ENCODE measurements around the gene SCN11A.
"Not testable (repeated sequence)": the region's sequence is repeated elsewhere in the genome, so short reads cannot be mapped to it uniquely, and the experiment has no call there.

The SCN11A gene

DNA sequence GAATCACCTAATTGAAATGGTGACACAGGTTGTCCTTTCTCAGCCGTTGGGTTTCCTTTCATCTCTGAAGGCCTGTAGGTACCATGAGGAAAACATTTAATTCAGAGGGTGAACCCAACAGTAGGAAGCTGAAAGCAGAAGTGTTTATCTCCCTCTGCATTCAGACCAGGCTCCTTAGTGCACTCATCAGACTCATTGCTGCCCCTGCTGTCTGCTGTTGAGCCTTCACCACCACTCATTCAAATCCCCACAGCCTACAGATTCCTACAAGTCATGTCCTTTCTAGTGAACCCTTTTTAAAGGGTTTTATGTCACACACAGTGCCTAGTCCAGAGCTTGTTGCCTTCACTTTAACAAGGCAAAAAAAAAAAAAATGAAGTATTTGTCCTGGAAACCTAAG lies 13.5 kb upstream of the SCN11A start:
- DNase-seq (ENCODE audit: low read depth), result peak; percentile 34

- DNase-seq (ENCODE audit: low read depth), result peak; percentile 42
Observed at GRCh38 chr3:39064646-39065045, 12.9 kb upstream of the SCN11A start.

- DNase-seq (ENCODE audit: low read depth), result no peak
Observed at GRCh38 chr3:39063143-39063542, 11.4 kb upstream of the SCN11A start.

DNA sequence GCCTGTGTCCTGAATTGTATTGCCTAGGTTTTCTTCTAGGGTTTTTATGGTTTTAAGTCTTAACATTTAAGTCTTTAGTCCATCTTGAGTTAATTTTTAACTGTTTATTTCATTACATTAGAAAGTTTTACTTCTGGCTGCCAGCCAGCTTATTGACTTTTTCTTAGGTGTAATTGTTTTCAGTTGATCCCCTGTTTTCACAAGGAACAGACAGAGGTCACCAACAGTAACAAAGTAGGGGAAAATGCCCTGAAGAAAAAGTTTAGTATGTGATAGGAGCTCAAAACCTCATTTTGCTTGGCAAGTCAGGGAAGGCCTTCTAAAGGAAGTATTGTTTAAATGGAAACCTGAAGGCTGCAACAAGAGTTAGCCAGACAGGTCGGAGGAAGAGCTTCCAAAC lies 10.4 kb upstream of the SCN11A start:
- DNase-seq (ENCODE audit: low read depth), result no peak

DNA sequence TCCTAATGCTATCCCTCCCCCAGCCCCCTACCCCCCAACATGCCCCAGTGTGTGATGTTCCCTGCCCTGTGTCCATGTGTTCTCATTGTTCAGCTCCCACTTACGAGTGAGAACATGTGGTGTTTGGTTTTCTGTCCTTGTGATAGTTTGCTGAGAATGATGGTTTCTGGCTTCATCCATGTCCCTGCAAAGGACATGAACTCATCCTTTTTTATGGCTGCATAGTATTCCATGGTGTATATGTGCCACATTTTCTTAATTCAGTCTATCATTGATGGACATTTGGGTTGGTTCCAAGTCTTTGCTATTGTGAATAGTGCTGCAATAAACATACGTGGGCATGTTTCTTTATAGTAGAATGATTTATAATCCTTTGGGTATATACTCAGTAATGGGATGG lies 9.5 kb upstream of the SCN11A start:
- not testable (repeated sequence) for DNase-seq (ENCODE audit: low read depth)

- no peak for DNase-seq (ENCODE audit: low read depth)
Observed at GRCh38 chr3:39056151-39056550, 4.4 kb upstream of the SCN11A start.

GRCh38 chr3:39053696-39054095 lies 2.0 kb upstream of the SCN11A start:
- DNase-seq (ENCODE audit: low read depth), result no peak

GRCh38 chr3:39052583-39052982 lies 839 bp upstream of the SCN11A start:
- no peak for DNase-seq (ENCODE audit: low read depth)

DNA sequence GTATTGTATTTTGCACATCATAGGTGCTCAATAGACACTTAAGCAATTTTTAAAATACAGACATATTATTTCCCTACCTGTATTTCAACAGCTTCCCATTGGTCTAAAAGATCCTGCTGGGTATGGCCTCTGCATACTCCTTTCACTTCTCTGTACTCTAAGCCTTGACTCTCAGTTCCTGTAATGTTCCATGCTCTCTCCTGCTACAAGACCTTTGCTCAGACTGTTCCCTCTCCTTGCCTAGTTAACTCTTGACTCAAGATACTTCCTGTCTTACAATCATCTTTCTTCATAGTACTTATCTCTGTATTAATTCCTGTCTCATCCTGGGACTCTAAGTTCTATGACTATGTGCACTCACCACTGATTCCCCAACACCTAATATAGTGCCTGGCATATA lies 1.7 kb downstream of the SCN11A start:
- DNase-seq (ENCODE audit: low read depth), result no peak

- DNase-seq (ENCODE audit: low read depth), result peak; percentile 76
Observed at GRCh38 chr3:39038165-39038564, 13.6 kb downstream of the SCN11A start.

DNA sequence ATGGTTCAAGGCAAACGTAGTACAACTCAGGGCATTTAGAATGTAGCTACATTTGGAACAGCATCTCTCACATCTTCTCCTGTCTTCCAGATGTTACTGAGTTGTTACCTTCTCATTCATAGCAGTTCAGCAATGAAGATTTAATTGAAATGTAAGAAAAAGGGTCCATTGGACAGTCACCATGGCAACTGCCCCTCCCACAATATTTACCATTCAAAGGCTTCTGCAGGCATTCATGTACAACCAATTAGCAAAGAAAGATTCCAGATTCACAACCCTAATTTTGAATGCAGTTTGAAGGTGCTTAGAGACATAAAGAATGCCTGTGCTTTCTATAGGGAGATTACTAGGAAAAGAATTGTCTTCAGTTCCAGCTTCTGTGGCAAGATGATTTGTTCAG lies 22.2 kb downstream of the SCN11A start:
- DNase-seq (ENCODE audit: low read depth), result no peak

DNA sequence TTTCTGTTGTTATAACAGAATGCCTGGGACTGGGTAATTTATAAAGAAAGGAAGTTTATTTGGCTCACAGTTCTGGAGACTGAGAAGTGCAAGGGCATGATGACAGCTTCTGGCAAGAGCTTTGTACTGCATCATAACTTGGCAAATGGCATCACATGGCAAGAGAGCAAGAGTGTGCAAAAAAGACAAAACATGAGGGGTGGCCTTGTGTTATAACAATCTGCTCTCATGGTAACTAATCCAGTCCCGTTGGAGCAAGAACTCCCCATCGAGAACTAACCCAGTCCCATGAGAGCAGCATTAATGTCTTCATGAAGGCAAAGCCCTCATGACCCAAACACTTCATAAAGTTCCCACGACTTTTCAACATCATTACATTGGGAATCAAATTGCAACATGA lies 23.2 kb downstream of the SCN11A start:
- no peak for DNase-seq (ENCODE audit: low read depth)

GRCh38 chr3:39025222-39025970 lies 26.3 kb downstream of the SCN11A start:
- no peak for DNase-seq (ENCODE audit: low read depth)

DNA sequence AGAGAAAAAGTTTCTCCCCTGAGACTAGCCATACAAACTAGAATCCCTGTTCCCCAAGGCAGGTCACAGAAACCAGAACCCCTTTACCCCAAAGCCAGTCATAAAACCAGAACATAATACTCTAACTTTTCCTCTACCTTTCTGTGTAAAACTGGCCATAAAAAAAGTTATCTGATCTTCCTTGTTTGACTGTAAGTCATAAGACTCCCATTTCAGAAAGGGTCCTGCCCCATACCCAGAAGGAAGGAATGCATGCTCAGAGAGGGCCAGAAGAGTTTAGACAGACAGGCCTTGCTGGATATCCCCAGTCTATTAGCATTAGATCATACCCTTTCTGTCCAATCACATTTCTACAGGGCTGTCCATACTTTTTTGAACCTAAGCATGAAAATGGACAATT lies 27.2 kb downstream of the SCN11A start:
- DNase-seq (ENCODE audit: low read depth), result no peak

- no peak for DNase-seq (ENCODE audit: low read depth)
Observed at GRCh38 chr3:39022286-39022630, 29.5 kb downstream of the SCN11A start.

GRCh38 chr3:39021465-39022285 lies 30.1 kb downstream of the SCN11A start:
- no peak for DNase-seq (ENCODE audit: low read depth)

DNA sequence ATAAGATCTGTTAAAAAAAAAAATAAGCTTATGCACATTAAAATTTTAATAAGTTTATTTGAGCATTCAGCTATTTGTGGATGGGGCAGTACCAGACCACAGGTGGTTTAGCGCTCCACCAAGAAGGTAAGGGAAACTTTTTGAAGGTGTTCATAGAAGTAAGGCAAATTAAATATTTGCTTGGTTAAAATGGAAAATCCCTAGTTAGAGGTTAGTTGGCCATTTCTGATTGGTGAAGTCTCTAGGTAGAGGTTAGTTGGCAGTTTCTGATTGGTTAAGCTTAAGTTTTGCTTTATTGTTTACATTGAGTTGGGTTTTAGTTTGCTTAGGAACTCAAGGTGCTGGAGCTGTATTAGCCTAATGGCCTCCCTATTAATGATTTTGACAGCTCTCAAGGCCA lies 30.7 kb downstream of the SCN11A start:
- DNase-seq (ENCODE audit: low read depth), result no peak

DNA sequence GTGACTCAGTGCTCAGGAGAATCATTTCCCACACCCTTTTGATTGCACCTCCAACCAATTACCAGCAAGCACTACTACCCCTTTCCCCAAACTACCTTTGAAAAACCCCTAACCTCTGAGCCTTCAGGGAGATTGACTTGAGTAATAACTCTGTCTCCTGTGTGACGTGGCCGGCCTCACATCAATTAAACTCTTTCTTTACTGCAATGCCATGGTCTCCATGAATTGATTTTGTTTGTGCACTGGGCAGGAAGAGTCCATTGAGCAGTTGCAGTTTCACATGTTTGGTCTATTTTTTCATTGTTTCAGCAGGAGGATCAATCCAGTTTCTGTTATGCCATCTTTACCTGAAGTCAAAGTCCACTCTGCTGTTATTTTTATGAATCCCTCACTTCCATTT lies 32.4 kb downstream of the SCN11A start:
- no peak for DNase-seq (ENCODE audit: low read depth)

- DNase-seq (ENCODE audit: low read depth), result no peak
Observed at GRCh38 chr3:39015418-39015817, 36.3 kb downstream of the SCN11A start.

DNA sequence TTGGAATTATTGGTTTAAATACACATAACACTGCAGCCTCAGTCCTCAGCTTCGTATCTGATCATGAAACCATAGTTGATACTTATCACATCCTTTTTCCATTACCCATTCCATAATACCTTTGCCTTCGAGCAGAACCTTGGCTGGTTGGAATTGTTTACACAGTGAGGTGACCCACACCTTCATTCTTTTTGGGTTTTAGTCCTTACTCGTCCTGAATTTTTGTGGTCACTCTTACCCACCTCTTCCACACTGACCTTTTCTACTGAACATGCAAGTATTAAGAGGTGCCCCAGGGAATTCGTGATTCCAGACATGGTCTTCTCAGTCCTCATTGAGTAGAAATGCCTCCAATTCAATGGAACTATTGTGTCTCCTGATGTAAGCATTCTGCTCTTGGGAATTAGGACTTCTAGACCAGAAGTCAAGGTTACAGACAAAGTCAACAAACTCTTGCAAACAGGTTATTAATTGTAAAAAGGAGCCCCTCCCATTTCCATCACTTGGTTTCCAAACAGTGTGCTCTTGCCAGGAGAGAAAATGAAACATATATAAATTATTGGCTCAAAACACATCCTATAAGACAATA lies 37.7 kb downstream of the SCN11A start:
- DNase-seq (ENCODE audit: low read depth), result no peak

GRCh38 chr3:39013289-39013688 lies 38.5 kb downstream of the SCN11A start:
- no peak for DNase-seq (ENCODE audit: low read depth)

- DNase-seq (ENCODE audit: low read depth), result no peak
Observed at GRCh38 chr3:39011191-39011736, 40.5 kb downstream of the SCN11A start.

DNA sequence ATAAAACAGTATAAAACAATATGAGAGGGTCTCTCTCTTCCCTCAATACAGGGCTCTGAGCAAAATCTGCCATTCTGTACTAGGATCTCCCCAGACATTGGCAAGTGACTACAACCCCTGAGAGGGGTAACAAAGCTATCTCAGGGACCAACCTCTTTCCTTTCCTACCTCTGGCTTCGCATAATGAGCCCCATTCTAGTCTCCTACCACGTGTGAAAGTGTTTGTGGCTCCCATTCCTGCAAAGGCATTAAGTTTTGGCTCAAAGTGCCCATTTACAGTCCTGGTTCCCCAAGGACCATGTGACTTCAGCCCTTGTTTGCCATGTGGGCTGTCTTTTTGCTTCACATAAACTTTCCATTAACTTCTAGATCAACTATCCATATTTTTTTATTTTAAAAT lies 46.4 kb downstream of the SCN11A start:
- no peak for DNase-seq (ENCODE audit: low read depth)

Data from non-pigmented ciliary epithelial cell (primary cell).